Lung microvascular endothelial cell (primary cell): ENCODE data around the gene SLC2A5. TPM values are rescaled to one million over a fixed set of nuclear protein-coding genes. Genes with fewer than 3 reads are reported as not detected.

Experiments
- DNase-seq, 2 donors: peaks; one replicate each; pipeline versions ENCODE4 v3.0.0 to v3.0.0-alpha.2; 2010; ENCODE audit warnings: low read depth in 2 of 2
- total RNA-seq: library from RNA; depleted of rRNA; stranded (reverse); fragments of >200 nt; gene quantifications from 2 replicates; pipeline ENCODE4 v1.2.1, GENCODE V29; 2014

SLC2A5 gene
- total RNA-seq, 1 donor from 2014 or later: 0.20 TPM

DNA sequence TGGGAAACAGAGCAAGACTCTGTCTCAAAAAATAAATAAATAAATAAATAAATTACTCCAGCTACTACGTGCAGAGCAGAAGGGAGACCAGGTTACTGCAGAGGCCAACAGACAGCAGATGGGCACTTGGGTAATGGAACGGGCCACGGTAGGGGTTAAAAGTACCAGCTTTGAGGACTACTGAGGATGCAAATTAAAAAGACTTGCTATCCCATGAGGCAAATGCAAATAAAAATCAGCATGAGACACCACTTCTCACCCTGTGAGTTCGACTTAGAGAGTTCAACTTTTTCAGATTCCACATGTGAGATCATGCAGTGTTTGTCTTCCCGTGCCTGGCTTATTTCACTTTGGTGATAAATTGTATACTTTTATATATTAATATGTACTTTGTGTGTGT is 6.6 kb downstream of the SLC2A5 start:
- DNase-seq: no peak

DNA sequence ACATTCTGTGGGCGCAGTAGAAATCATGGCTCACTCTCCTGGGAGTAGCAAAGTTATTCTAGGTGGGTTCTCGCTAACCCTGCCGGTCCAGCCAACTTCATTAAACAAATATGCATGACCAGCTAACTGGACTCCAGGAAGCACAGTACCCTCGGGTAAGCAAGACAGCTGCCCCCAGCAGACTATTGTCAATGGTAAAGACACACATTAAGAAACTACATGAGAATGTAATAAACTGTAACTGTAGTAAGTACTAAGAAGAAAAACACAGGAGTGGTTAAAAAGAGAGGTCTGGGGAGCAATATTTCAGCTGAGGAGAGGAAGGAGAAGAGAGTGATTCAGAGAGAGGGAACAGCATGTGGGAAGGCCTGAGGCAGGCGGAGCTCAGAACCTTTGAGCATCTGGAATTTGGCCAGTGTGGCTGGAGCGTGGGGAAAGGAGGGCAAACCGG is 7.4 kb downstream of the SLC2A5 start:
- DNase-seq: no peak

- no peak for DNase-seq
Measured at GRCh38 chr1:9061252-9061960, 8.0 kb downstream of the SLC2A5 start.

DNA sequence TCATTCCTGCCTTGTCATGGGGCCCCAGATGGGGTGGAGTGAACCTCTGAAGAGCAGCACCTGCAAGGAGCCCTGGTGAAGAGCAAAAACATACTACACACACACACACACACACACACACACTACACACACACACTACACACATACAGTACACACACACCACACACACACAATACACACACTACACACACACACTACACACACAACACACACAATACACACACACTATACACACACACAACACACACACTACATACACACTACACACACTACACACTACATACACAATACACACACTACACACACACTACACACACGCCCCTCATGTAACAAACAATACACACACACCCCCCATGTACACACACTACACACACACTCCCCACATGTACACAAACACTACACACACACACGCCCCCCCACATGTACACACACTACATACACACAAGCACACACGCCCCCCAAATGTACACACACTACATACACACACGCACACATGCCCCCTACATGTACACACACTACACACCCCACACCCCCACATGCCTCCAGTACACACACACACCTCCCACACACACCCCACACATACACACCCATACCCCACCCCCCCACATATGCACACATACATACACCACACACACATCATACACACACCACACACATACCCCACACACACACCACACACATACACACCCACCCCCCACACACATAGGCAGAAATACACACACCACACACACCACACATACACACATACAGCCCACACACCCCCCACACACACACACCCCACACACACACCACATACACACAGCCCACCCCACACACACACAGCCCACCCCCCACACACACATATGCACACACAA is 9.3 kb downstream of the SLC2A5 start:
- no peak for DNase-seq

- no peak for DNase-seq
Measured at GRCh38 chr1:9058465-9058864, 11.0 kb downstream of the SLC2A5 start.

DNA sequence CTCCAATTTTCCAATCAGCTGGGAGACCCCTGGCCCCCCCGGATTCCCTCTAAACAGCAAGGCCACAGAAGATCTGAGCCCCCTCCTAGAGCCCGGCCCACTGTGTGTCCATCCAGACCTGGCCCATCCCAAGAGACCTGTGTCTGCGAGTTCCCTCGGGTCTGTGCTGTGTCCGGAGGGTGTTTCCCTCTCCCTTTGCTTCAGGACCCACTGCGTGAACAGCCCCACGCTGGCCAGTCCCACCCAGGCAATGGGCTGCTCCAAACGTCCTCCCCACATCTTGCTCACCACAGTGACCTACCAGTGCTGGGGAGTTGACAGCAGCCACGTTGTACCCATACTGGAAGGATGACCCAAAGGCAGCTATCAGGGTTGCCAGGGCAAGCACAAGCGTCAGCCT is 11.6 kb downstream of the SLC2A5 start:
- DNase-seq: no peak

DNA sequence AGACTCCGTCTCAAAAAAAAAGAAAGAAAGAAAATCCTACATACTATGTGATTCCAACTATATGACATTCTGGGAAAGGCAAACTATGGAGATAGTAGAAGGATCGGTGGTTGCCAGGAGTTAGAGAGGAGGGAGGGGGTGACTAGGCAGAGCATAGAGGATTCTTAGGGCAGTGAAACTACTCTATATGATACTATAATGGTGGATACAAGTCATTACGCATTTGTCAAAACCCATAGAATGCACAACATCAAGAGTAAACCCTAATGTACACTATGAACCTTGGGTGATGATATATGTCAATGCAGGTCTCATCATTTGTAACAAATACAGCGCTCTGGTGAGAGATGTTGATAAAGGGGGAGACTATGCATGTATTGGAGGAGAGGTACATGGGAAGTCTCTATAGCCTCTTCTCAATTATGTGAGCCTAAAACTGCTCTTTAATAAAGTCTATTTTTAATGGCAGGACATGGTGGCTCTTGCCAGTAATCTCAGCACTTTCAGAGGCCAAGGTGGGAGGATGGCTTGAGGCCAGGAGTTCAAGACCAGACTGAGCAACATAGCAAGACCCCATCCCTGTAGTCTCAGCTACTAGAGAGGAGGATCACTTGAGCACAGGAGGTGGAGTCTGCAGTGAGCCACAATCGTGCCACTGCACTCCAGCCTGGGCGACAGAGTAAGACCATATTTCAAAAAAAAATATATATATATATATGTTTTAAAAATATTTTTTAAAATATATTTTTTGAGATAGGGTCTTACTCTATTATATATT is 17.0 kb downstream of the SLC2A5 start:
- DNase-seq: no peak

DNA sequence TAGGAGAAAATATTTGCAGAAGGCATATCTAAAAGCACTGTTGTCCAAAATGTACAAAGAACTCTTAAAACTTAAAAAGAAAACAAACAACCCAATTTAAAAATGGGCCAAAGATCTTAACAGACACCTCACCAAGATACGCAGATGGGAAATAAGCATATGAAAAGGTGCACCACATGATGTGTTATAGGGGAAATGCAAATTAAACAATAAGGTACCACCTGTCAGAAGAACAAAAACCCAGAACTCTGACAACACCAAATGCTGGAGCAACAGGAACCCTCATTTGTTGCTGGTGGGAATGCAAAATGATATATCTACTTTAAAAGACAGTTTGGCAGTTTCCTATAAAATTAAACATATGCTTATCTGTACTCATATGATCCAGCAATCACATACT is 18.1 kb downstream of the SLC2A5 start:
- DNase-seq: no peak

DNA sequence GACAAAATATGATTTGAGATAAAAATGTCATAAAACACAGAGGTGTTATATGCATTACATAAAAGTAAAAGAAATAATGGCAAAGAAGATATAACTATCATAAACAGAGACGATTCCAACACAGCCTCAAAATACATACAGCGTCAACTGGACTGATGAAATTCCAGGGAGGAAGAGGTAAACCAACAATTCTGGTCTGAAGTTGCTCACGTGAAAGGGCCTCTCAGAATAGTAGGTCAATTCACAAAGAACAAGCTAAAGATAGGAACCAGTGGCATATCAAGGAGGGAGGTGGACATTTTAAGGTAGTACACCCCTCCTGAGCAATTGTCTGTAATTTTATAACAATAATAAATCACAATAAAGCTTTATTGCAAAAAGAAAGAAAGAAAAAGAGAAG is 18.6 kb downstream of the SLC2A5 start:
- no peak for DNase-seq

GRCh38 chr1:9048551-9048950 is 20.9 kb downstream of the SLC2A5 start:
- DNase-seq: no peak

DNA sequence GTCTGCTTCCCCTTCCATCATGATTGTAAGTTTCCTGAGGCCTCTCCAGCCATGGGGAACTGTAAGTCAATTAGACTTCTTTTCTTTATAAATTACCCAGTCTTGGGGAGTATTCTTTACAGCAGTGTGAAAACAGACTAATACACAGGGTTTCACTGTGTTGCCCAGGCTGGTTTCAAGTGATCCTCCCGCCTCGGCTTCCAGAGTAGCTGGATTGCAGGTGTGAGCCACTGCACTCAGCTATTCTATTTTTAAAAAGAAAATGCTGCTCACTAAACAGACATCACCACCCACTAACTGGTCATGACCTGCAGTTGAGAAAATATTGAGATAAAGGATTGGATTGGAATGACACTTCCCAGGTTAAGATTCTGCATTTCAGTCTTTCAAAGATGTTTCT is 22.4 kb downstream of the SLC2A5 start:
- no peak for DNase-seq

GRCh38 chr1:9045861-9046510 is 23.4 kb downstream of the SLC2A5 start:
- no peak for DNase-seq

DNA sequence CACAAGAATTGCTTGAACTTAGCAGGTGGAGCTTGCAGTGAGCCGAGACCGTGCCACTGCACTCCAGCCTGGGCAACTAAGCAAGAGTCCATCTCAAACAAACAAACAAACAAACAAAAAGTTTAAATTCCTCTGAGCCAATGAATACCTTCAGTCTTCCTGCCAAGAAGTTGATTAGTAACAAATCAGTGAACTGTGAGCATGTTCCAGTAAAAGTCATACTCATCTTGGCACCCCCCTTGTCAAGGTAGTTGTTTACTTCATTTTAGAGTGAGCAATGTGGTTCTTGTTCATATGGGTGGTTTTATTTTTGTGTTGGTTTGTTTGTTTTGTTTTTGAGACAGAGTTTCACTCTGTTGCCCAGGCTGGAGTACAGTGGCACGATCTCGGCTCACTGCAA is 25.2 kb downstream of the SLC2A5 start:
- DNase-seq: no peak

DNA sequence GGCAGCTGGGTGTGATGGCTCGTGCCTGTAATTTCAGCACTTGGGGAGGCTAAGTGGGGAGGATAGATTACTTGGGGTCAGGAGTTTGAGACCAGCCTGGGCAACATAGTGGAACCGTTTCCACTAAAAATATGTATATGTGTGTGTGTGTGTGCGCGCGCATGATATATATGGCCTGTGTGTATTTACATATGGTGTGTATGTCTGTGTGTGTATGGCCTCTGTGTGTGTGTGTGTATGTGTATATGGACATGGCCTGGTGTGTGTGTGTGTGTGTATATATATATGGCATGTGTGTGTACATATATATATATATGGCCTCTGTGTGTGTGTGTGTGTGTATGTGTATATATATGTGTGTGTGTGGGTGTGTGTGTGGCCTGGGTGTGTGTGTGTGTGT is 27.2 kb downstream of the SLC2A5 start:
- no peak for DNase-seq

DNA sequence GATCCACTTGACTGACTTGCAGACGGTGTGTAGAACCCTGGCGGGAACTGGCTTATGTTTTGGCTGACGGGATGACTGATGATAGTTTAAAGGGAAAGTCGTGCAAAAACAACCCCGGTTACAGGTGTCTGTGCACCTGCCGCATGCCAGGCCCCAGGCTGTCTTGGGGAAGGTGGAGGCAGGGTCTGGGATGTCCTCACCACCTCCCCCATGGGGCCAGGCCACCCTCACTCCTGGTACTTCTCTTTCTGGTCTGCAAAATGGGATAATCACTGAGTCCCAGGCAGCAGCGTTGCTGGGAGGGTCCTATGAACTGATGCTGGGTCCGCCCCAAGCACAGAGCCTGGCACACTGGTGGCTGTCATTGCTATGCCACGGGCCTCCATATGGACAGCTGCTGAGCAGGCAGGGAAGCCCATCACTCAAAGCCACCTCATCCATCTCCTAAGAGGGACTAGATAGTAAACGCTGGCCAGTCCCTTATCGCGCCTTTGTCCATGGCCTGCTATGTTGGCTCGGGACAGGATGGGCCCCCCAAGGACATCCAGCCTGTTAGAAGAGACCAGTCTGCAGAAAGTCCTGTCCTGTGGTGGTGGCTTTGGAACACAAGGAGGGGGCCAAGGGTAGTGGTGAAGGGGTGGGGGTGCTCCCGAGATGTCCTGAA is 28.2 kb downstream of the SLC2A5 start:
- DNase-seq: no peak

DNA sequence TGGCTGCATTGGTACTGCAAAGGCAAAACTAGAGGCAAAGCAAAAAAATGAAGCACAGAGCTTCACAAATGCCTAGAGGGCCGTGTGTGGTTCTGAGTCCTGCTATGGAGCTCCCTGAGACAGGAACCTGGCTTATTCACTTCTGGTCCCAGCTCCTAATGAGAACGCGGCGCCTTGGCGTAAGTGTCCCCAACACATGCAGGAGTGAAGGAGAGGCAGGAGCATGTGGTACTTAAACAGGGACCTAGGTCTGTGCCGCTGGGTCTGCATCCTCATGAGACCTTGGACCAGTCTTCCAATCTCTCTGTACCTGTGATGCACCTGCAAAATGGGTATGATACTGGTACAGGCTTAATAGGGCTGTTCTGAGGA is 28.8 kb downstream of the SLC2A5 start:
- no peak for DNase-seq

GRCh38 chr1:9039761-9040658 is 29.4 kb downstream of the SLC2A5 start:
- DNase-seq: peak in 1 of 2 donors; percentile 19

GRCh38 chr1:9038881-9039760 is 30.3 kb downstream of the SLC2A5 start:
- no peak for DNase-seq

DNA sequence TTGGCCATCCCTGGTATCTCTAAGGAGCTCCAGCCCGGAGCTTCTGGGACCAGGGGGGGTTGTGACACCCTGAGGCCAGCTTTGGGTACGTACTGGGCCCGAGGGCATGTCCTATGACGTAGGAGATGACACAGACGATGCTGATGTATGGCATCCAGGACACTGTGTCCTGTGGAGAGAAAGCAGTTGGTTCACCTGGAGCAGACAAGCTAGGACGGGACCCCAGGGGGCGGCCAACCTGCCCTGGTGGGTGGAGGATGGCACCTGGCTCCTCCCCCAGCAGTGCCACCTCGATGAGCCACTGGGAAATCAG is 31.1 kb downstream of the SLC2A5 start:
- no peak for DNase-seq
